ENCODE data around the gene KNOP1.
"Not testable (repeated sequence)": the region's sequence is repeated elsewhere in the genome, so short reads cannot be mapped to it uniquely, and the experiment has no call there.

KNOP1 gene

DNA sequence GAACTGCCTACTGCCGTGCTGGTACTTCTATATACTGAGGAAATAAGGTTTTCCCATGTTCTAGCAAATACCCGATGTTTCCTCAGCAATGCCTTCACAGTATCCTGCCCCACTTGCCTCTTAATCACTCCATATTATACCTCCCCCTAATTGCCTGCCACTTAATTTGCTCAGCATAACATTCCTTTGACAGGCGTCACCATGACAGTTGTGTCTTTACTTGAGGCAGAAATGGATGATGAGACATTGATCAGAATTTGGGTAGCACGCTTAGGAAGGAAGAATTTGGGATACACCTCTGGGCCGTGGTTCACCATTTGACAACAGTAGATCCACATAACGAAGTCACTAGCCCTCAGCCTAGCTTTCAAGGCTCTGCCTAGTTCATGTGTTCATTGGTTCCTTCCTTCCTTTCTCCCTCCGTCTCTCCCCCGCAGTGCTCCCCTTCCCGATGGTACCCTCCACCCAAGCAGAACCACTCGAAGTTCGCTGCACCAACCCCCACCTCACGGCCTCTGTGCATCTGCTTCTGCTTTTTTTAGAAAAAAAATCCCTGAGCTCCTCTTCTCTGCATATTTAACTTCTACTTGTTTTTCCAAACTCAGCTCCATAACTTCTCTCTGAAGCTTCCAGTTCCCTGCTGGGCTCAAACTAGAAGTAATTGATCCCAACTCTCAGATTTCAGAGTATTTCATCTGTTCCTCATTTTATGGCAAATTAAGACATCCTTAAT lies 19.4 kb upstream of the KNOP1 start:
- peak; percentile 9 for DNase-seq

DNA sequence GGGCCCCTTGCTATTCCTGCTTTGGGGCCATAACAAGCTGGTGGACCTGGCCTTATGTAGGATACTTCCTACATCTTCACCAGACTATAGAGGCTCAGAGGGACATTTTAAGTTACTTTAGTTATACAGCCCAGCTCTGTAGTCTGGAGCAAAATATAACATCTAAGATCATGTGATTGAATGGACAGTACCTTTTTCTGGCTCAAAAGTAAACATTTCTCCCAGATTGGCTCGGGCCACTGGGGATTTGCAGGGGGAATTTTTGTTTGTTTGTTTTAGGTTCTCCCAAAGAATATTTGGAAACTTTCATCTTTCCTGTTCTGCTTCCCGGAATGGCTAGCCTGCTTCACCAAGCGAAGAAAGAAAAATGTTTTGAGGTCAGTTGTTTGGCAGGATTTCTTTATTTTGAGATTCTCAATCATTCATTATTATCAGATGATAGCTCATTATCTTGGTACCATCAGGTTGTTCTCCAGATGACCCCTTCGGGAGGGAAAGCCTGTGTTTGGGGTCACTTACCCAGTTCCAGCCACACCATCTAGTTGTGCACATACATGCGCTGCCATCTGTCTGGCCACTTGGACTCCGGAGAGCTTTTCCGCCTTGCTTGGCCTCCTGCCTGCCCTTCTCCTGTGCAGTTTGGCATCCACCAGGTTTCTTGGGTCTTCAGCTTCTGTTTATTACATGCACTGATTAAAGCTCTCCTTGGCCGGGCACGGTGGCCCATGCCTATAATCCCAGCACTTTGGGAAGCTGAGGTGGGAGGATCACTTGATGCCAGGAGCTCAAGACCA lies 17.2 kb upstream of the KNOP1 start:
- no peak for DNase-seq

DNA sequence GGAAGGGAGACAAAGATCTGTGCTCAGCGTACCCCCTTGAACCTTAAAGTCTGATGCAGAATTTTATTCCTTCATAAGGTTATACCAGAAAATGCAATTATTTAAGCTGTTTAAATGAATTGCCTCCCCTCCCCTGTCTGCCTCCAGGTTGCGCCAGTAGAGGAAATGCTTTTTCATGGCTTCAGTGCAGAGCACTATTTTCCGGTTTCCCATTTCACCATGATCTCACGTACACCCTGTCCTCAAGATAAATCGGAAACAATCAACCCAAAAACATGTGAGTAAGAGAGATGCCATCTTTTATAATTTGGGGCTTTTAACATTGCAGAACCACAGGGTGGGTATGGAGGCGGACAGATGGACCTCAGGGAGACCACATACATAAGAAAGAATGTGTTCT lies 15.5 kb upstream of the KNOP1 start:
- no peak for DNase-seq

DNA sequence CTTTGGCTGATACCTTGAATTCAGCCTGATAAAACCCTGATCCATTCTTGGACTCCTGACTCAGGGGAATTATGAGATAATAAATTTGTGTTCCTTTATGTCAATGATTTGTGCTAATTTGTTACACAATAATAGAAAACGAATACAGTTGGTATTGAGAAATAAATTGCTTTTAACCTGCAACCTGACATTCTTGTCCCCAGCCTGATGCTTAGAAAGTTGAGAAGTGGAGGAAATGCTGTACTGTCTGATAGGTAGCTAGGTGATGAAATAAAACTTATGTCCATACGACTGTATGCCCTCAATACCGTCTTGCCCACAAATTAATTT lies 10.6 kb upstream of the KNOP1 start:
- no peak for DNase-seq

DNA sequence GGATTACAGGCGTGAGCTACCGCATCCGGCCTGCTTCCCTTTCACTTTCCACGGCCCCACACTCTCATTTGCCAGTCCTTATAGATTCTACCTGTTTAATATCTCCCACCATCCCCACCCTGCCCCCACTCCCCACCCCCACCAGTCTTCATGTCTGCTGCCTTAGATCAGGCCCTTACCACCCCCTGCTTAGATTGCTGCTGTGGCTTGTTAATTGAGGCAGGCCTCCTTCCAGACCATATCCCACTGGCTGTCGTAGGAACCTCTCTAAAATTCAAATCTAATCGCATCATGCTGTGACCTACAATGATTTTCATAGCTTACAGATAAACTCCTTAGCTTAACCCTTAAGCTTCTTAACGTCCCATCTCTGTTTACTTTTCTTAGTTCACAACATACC lies 5.0 kb upstream of the KNOP1 start:
- DNase-seq = no peak

DNA sequence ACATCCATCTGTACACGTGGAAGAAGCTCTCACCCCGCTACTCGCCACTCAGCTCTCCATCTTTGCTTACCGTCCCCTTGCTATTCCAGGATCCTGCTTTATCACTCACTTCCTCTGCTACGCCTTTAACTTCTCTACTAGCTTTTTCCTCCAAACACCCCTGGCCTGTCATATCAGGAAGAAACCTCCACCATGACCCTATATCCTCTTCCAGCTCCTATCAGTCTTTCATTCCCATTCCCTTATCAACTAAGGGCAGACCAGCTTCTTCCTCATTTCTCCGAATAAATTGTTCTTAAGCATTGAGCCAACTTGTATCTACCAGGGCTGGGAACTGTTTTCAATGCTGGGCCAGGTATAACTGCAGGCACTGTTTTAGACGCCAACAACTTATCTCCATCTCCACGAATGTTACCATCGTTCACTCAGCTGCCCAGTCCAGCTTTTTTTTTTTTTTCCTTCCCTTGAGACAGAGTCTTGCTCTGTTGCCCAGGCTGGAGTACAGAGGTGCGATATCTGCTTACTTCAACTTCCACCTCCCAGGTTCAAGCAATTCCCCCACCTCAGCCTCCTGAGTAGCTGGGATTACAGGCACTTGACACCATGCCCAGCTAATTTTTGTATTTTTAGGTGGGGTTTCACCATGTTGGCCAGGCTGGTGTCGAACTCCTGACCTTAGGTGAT lies 4.4 kb upstream of the KNOP1 start:
- DNase-seq = no peak

DNA sequence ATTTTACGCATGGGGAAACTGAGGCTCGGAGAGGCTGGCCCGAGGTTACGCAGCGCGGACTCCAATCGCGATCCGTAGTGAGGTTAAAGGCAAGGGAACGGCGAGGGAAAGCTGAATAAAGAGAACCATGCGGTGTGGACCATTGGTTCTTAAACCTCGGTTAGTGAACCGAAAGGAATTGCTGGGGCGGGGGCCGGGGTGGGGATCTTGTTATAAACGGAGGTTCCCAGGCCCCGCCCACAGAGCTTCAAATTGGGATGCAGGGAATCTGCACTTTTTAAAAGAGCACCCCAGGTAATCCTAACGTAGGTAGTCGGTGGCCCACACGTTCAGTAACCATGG lies 568 bp upstream of the KNOP1 start:
- DNase-seq = peak; percentile 7

DNA sequence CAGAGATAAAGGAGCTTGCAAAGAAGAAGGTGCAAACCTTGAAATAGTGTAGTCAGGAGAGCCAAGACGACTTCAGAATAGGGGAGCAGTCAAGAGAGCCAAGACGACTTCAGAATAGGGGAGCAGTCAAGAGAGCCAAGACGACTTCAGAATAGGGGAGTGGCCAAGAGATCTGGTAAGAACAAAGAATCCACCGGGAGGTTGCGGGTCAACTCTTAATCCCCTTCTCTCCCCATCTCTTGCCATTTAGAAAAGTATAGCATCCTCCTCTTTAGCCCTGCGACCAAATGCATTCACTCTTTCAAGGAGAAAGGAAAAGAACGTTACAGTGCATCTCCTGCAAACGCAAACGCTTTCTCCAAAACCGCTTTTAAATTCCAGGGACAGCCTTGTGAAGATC lies 713 bp downstream of the KNOP1 start:
- no peak for DNase-seq

DNA sequence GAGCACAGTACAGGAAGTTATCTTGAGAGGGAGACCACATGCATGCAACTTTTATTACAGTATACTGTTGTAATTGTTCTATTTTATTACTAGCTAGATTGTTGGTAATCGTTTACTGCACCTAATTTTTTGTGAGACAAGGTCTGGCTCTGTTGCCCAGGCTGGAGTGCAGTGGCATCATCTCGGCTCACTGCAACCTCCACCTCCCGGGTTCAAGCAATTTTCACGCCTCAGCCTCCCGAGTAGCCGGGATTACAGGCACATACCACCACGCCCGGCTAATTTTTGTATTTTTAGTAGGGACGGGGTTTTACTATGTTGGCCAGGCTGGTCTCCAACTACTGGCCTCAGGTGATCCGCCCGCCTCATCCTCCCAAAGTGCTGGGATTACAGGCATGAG lies 1.3 kb downstream of the KNOP1 start:
- DNase-seq = not testable (repeated sequence)

DNA sequence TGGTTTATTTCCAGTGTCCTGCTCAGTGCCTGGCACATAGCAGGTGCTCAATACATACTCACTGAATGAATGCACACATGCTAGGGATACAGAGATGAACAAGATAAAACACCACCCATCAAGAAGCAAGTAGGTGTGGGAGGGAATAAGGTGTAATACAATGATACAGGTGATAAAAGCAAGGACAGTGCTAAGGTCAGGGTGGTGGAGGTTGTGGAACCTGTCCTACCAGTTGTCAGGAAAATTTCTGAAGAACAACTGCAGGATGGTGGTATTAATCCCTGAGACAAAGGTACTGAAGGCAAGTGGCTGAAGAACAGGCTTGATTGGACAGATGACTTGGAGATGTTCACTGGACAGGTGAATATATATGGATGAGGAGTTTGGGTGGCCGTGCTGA lies 1.8 kb downstream of the KNOP1 start:
- DNase-seq = no peak

DNA sequence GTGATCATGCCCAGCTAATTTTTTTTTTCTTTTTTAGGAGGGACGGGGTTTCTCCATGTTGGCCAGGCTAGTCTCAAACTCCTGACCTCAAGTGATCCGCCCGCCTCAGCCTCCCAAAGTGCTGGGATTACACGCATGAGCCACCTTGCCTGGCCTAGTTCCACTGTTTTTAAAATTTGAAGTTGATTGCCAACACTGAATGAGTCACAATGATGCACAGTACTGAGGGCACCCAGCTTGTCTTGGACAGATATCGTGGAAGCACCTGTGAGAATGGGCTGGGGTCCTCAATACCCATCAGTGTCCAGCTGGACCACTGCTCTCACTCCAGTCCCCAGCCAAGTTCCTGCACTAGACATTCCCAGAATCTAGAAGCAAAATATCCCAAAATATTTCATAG lies 2.5 kb downstream of the KNOP1 start:
- DNase-seq = no peak

DNA sequence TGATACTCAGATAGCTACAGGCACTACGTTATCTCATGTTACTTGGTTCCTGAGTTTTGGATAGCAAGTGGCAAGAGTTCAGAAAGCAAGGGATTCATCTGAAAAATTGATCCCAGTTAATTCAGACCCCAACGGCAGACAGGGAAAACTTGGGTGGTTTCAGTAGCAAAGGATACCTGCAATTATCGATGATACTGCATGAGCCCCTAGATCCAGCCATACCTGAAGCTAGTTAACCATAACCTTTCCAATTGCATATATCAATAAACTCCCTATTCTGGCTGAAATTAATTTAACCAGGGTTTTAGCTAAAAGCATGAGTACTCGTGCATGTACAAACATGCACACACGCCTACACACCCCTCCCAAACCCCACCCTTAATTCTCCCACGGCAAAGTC lies 4.3 kb downstream of the KNOP1 start:
- no peak for DNase-seq

DNA sequence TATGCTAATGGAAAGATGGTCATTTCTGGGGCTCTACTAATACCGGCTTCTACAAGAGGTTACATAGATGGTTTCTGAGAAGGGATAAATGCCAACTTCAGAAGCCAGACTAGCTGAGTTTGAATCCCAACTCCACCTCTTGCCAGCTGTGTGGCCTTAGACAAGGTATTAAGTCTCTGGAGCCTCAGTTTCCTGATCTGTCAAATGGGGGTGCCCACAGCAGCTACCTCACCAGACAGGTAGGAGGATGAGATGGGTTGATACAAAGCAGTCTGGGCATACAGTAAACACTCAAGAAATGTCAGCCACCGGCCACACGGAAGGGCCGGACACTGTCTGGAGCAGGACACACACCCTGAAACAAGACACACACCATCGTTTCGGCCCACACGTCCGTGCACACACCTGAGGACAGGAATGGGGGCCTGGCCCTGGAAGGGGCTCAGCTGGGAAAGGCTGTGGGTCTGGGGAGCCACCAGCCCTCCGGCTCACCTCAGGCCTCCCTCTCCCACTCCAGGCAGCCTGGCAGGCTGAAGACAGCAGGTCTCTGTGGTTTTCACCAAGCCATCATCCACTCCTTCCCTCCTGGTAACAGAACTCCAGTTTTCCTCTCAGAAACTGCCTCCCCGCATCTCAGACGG lies 5.5 kb downstream of the KNOP1 start:
- no peak for DNase-seq

DNA sequence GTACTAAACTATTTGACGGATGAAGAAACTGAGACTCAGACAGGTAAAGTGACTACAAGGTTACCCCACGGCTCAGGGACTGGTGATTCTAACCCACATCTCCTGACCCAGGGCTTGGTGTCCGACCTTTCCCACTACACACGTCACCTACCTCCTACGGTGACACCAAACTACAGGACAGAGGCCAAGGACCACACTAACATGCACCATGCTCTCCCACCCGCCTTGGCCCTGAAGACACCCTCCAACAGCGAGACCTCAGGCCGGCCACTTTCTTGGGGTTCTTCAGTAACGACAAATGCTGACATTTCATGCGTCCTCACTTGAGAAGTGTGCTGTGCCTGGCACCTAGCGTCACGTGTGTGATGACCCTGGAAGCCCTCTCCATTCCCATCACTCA lies 6.4 kb downstream of the KNOP1 start:
- DNase-seq = no peak

DNA sequence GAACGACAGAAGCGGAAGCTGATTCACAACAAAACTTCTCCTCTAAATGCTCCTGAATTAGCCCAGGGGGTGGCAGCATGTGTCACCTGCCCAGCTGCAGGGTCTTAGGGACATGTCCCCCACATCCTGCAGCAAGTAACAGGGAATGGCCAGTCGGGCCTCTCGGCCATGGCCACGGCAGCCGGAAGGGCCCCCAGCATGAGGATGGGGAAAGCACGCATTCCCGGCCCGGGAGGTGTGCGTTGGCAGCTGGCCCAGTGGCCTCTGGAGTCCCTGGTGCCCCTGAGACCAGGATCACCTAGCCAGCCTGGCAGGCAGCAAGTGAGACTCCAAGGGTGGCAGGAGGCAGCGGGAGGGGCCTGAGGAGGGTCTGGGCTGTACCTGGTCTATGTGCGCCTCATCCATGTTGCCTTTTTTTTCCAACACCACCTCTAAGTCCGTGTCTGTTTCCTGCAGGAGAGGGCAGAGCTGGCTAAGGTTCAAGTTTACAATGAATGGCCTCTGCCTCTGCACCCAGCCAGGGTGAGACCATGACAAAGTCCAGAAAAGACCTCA lies 7.0 kb downstream of the KNOP1 start:
- no peak for DNase-seq

DNA sequence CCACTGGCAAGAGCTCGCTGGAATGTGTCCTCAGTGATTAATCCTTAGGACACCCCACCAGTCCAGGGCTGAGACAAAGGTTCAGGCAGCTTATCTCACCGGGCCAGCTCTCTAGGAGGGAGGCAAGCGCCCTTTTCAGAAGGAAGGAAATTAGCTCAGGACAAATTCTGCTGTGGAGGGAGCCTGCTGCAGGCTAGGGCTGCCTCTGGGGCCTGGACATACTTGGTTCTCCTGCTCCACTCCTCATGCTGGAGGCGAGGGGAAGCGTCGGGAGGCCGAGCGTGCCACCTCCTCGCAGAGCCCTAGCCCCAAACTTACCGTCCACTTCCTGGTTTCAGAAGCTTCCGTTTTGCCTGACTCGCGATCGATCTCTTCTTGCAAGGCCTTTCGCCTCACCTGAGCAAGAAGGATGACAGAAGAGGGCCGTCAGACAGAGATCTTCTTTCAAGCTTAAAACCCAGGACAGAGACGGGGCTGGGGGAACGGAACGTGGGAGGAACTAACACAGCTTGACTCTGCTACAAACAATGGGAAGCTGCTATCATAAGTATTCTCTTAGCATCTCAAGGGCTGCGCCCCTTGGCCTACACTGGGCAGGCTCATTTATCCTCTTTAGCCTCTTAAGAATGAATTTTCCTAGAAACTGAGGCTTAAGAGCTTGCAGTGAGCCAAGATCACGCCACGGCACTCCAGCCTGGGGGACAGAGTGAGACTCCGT lies 7.7 kb downstream of the KNOP1 start:
- no peak for DNase-seq

DNA sequence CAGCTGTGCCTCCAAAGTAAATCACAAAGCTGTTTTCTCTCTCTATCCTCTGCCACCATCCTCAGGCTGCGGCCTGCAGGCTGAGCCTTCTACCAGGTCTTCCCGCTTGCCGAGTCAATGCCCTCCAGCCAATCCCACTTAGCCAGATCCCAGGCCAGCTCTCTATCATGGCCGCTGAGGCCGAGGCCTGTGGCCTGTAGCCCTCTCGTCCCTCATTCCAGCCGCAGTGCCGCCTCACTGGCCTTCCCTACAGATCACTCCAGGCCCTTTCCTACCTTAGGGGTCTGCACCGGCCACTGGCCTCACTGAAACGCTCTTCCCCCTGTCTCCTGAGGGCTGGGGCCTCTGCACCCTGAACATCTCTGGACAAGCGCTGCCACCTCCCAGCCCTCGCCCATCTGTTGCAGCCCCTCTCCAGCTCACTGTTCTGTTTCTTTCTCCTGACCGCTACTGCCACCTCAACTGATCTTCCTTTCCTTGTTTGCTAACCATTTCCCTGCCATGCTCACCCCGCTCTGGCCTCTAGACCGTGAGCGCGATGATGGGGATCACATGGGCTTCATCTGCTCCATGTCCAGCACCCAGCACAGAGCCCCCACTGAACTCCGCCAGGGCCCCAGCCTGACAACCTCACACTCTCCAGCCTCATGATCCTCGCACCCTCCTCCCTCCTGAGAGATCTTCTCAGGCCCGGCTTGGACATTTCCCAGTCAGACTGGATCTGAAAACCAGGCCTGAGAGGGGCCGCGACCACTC lies 8.5 kb downstream of the KNOP1 start:
- no peak for DNase-seq

DNA sequence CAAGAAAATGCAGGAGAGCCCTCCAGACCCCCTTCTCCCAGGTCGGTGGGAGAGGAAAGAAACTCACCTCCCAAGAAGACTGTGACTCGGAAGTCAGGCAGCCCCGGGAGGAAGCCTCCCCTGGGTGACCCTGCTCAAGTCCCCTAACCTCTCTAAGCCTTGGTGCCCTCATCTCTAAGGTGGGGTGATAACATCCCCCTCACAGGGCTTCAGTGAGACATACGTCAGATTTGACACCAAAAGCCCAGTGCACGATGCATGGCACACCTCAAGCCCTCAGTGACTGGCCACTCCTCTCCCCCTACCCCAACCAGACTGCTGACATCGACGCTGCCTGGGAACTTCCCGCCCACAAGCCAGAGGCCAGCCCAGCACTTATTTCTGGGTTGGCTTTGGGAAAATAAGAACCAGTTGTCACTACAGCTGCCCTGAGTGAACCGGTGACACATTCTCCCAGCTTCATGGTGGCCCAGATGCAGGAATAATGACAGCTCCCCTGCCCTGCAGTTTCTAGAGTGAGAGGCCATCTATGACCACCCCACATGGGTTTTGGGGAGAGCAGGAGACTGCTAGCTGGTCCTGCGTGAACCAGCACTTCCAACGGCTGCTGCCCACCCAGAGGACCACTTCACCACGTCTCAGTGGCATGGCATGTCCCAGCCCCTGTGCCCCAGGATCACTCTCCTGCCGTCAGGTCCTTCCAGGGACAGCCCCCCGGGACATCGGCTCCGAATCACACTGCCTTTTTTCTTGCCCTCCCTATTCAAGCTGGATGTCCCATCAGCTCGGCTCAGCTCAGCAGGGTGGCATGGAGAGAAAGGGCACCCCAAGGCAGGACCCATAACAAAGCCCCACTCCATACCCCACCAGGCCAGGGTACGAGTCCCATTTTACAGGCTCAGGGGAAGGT lies 9.5 kb downstream of the KNOP1 start:
- DNase-seq = no peak

DNA sequence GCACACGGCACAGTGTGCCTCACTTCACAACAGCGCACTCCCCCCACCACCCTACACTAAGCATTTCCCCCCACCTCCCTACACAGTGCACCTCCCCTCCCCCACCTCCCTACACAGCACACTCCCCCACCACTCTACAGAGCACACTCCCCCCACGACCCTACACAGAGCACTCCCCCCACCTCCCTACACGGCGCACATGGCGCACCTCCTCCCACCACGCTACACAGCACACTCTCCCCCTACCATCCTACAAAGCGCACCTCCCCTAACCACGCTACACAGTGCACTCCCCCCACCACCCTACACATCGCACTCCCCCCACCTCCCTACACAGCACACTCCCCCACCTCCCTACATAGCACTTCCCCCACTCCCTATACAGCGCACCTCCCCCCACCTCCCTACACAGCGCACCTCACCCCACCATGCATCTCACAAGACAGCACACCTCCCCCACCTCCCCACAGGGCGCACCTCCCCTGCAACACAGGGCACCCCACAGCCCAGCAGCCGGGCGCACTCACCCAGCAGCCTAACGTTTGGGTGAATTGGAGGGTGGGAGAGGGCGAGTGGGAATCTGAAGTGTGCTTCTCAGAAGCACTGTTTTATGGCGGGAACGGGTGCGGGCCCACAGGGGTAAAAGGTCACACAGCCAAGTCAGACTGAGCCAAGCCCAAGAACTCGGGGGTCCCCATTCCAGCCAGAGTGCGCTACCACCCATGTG lies 10.3 kb downstream of the KNOP1 start:
- no peak for DNase-seq

DNA sequence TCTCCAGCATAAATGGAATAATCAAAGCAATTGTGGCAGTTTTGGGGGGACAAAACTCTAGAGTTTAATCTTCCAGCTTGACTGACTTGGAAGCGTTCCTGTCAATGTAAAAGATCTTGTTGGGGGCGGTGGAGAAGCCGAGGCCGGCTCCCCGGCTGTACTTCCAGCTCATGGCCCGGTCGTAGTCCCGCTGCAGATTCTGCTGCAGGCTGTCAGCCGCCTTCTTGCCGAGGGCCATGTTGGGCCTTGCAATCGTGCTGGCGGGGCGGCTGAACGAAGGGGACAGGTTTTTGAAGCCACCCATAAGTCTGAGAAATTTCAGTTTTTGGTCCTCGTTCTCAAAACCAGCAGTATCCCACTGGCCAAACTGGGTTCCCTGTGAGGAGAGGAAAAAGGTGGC lies 11.2 kb downstream of the KNOP1 start:
- no peak for DNase-seq

All from inflammatory macrophage treated with lipopolysaccharide for 4 hours (primary cell).